SU-DHL-6 (cell line): Measurements from ENCODE around the gene SHC3.

Source experiments
- H2AFZ ChIP-seq: fragments of 200-600 bp; sonication (generic); 2 replicates; pipeline ENCODE4 v1.6.1; 2014; ENCODE audit warnings: low read depth, mild to moderate bottlenecking, moderate library complexity, mixed read lengths, antibody characterized with exemption, low read length; ENCODE audit not compliant: severe bottlenecking
- H3F3A ChIP-seq: fragments of 200-600 bp; shearing (Covaris generic); 2 replicates; pipeline ENCODE4 v1.6.0; 2016; ENCODE audit warnings: antibody characterized with exemption, mild to moderate bottlenecking; ENCODE audit not compliant: insufficient read depth
- H3K27ac ChIP-seq: fragments of 200-600 bp; sonication (generic); 2 replicates; pipeline ENCODE4 v1.5.1; 2016; ENCODE audit warnings: low read depth, mild to moderate bottlenecking, low read length, moderate library complexity, mixed read lengths
- H3K27me3 ChIP-seq: fragments of 200-600 bp; sonication (generic), shearing (Covaris generic); 2 replicates; pipeline ENCODE4 v1.6.0; 2014; ENCODE audit warnings: mild to moderate bottlenecking, low read length
- H3K36me3 ChIP-seq: fragments of 200-600 bp; sonication (generic); 2 replicates; pipeline ENCODE4 v1.6.1; 2014; ENCODE audit warnings: mild to moderate bottlenecking, low read length, mixed read lengths
- H3K4me2 ChIP-seq: fragments of 300-600, 200-600 bp; shearing (Covaris generic), sonication (generic); 2 replicates; pipeline ENCODE4 v1.6.0; 2014; ENCODE audit warnings: low read length, low read depth, mild to moderate bottlenecking; ENCODE audit not compliant: poor library complexity, severe bottlenecking
- H3K4me3 ChIP-seq: fragments of 200-600 bp; sonication (generic); 2 replicates; pipeline ENCODE4 v1.5.1; 2014; ENCODE audit warnings: antibody characterized with exemption, low read length, mild to moderate bottlenecking, mixed read lengths; ENCODE audit not compliant: insufficient read depth, poor library complexity, severe bottlenecking
- H3K79me2 ChIP-seq: fragments of 200-600 bp; sonication (generic); 2 replicates; pipeline ENCODE4 v1.6.1; 2014; ENCODE audit warnings: mild to moderate bottlenecking, low read length, moderate library complexity; ENCODE audit not compliant: insufficient read depth
- H3K9ac ChIP-seq: fragments of 200-600 bp; sonication (generic); 2 replicates; pipeline ENCODE4 v1.7.0; 2014; ENCODE audit warnings: mild to moderate bottlenecking, low read length
- H3K9me2 ChIP-seq: fragments of 200-600 bp; sonication (generic); replicated peaks from 2 replicates; pipeline ENCODE4 v1.6.1; 2014; ENCODE audit warnings: low read length; ENCODE audit not compliant: insufficient read depth
- H3K9me3 ChIP-seq: fragments of 200-600 bp; sonication (generic); 2 replicates; pipeline ENCODE4 v1.6.1; 2014; ENCODE audit warnings: low read length, mixed read lengths; ENCODE audit not compliant: insufficient read depth
- H4K20me1 ChIP-seq: fragments of 200-600 bp; sonication (generic); 2 replicates; pipeline ENCODE4 v1.6.1; 2014; ENCODE audit warnings: low read depth, mild to moderate bottlenecking, antibody characterized with exemption, low read length, moderate library complexity, mixed read lengths
- EZH2phosphoT487 ChIP-seq: fragments of 200-600 bp; sonication (generic), shearing (Covaris generic); conservative IDR thresholded peaks from 2 replicates; pipeline ENCODE4 v1.6.1; 2018; ENCODE audit warnings: mild to moderate bottlenecking, antibody characterized with exemption, low read length, moderate library complexity, mixed read lengths
- TF ChIP-seq, protein P1 (sequence below): fragments of 200-600 bp; sonication (generic); IDR thresholded peaks from one replicate; pipeline ENCODE4 v1.5.1; 2017; ENCODE audit warnings: antibody characterized with exemption, mild to moderate bottlenecking, low read length, moderate library complexity; ENCODE audit not compliant: insufficient read depth, poor library complexity, severe bottlenecking

The SHC3 gene

DNA sequence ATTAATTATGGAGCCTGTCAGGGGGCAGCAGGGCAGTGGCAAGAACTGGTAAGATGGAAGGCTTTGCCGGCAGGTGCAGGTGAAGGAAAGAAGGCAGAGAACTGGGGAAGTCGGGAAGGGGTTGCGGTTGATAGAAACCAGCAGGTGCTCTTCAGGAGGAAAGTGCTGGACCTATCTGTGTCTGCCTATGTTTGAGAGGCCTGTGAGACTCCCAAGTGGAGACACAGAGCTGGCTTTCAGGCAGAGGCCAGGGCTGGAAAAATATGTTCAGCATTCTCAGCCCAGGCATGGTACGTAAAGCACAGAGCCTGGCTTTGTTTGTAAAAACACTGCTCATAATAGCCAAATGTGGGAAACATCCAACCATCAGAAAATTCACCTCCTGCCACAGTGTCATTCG, 117.8 kb downstream of the SHC3 start:
- no peaks in the 10 kb centered on the region for H3K9me3 ChIP-seq
- H2AFZ ChIP-seq, result no peak overlapping the region
- no peaks in the 10 kb centered on the region for H3K9me2 ChIP-seq
- no peaks in the 10 kb centered on the region for H4K20me1 ChIP-seq
- H3K4me3 ChIP-seq, result no peak overlapping the region
- TF ChIP-seq, protein P1, sequence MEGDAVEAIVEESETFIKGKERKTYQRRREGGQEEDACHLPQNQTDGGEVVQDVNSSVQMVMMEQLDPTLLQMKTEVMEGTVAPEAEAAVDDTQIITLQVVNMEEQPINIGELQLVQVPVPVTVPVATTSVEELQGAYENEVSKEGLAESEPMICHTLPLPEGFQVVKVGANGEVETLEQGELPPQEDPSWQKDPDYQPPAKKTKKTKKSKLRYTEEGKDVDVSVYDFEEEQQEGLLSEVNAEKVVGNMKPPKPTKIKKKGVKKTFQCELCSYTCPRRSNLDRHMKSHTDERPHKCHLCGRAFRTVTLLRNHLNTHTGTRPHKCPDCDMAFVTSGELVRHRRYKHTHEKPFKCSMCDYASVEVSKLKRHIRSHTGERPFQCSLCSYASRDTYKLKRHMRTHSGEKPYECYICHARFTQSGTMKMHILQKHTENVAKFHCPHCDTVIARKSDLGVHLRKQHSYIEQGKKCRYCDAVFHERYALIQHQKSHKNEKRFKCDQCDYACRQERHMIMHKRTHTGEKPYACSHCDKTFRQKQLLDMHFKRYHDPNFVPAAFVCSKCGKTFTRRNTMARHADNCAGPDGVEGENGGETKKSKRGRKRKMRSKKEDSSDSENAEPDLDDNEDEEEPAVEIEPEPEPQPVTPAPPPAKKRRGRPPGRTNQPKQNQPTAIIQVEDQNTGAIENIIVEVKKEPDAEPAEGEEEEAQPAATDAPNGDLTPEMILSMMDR, result no peak
- TF ChIP-seq EZH2phosphoT487, result no peak
- H3K36me3 ChIP-seq, result no peaks in the 10 kb centered on the region
- no peaks in the 10 kb centered on the region for H3F3A ChIP-seq
- H3K9ac ChIP-seq, result no peak overlapping the region
- no peak overlapping the region for H3K4me2 ChIP-seq
- no peak overlapping the region for H3K27ac ChIP-seq
- H3K79me2 ChIP-seq, result no peaks in the 10 kb centered on the region
- H3K27me3 ChIP-seq, result no peaks in the 10 kb centered on the region

DNA sequence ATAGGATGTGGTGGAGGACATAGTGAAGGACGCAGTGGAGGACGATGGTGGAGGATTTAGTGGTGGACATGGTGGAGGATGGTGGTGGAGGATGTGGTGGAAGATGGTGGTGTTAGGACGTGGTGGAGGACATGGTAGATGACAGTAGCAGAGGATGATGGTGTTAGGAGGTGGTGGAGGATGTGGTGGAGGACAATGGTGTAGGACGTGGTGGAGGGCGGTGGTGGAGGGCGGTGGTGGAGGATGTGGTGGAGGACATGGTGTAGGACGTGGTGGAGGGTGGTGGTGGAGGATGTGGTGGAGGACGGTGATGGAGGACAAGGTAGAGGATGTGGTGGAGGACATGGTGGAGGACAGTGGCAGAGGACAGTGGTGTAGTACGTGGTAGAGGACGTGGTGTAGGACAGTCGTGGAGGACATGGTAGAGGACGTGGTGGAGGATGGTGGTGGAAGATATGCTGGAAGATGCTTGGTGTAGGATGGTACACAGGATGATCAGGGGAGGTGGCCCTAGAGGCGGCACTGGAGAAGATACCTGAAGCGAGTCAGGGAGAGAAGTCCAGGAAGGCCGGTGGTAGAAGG, 118.6 kb downstream of the SHC3 start:
- no peaks in the 10 kb centered on the region for H3K9me2 ChIP-seq
- no peaks in the 10 kb centered on the region for H3K27me3 ChIP-seq
- no peak overlapping the region for H3K9ac ChIP-seq
- no peak overlapping the region for H3K4me2 ChIP-seq
- no peaks in the 10 kb centered on the region for H3F3A ChIP-seq
- no peaks in the 10 kb centered on the region for H3K79me2 ChIP-seq
- no peaks in the 10 kb centered on the region for H3K36me3 ChIP-seq
- H3K9me3 ChIP-seq, result no peaks in the 10 kb centered on the region
- no peak overlapping the region for H3K27ac ChIP-seq
- no peaks in the 10 kb centered on the region for H4K20me1 ChIP-seq
- no peak overlapping the region for H3K4me3 ChIP-seq
- no peak for TF ChIP-seq EZH2phosphoT487
- TF ChIP-seq, protein P1, result no peak
- H2AFZ ChIP-seq, result no peak overlapping the region

DNA sequence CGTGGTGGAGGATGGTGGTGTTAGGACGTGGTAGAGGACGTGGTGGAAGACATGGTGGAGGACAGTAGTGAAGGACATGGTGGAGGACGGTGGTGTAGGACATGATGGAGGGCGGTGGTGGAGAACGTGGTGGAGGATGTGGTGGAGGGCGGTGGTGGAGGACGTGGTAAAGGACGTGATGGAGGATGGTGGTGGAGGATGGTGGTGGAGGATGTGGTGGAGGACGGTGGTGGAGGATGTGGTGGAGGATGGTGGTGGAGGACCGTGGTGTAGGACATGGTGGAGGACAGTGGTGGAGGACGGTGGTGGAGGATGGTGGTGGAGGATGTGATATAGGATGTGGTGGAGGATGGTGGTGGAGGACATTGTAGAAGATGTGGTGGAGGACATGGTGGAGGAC, 119.7 kb downstream of the SHC3 start:
- H3F3A ChIP-seq, result no peaks in the 10 kb centered on the region
- H3K27ac ChIP-seq, result no peak overlapping the region
- H2AFZ ChIP-seq, result no peak overlapping the region
- no peaks in the 10 kb centered on the region for H4K20me1 ChIP-seq
- no peaks in the 10 kb centered on the region for H3K27me3 ChIP-seq
- no peak overlapping the region for H3K9ac ChIP-seq
- H3K9me3 ChIP-seq, result no peaks in the 10 kb centered on the region
- no peaks in the 10 kb centered on the region for H3K36me3 ChIP-seq
- H3K9me2 ChIP-seq, result no peaks in the 10 kb centered on the region
- TF ChIP-seq, protein P1, result no peak
- TF ChIP-seq EZH2phosphoT487, result no peak
- no peak overlapping the region for H3K4me2 ChIP-seq
- H3K79me2 ChIP-seq, result no peaks in the 10 kb centered on the region
- H3K4me3 ChIP-seq, result no peak overlapping the region
